IPS-20b (cell line): ENCODE results near the gene CFAP251.

ENCODE experiments used
- H3K27ac ChIP-seq: one replicate; pipeline ENCODE4 v1.5.1; 2013; ENCODE audit warnings: low read length
- H3K27me3 ChIP-seq: 2 replicates; pipeline ENCODE4 v1.6.1; 2013; ENCODE audit warnings: mild to moderate bottlenecking, low read length, inconsistent platforms; ENCODE audit not compliant: insufficient read depth
- H3K36me3 ChIP-seq: 2 replicates; pipeline ENCODE4 v1.6.1; 2013; ENCODE audit warnings: low read depth, mild to moderate bottlenecking, inconsistent platforms, low read length, moderate library complexity; ENCODE audit not compliant: insufficient read depth
- H3K4me1 ChIP-seq: 2 replicates; pipeline ENCODE4 v1.6.1; 2013; ENCODE audit warnings: mild to moderate bottlenecking, control low read depth, inconsistent platforms, low read length, moderate library complexity; ENCODE audit not compliant: insufficient read depth
- H3K4me3 ChIP-seq: 2 replicates; pipeline ENCODE4 v1.5.1; 2013; ENCODE audit warnings: mild to moderate bottlenecking, low read length, inconsistent platforms
- H3K9ac ChIP-seq: 2 replicates; pipeline ENCODE4 v1.6.1; 2013; ENCODE audit warnings: low read depth, mild to moderate bottlenecking, inconsistent platforms, low read length, moderate library complexity
- H3K9me3 ChIP-seq: 2 replicates; pipeline ENCODE4 v1.6.1; 2013; ENCODE audit warnings: mild to moderate bottlenecking, low read depth, low read length, inconsistent platforms; ENCODE audit not compliant: insufficient read depth

Gene CFAP251

DNA sequence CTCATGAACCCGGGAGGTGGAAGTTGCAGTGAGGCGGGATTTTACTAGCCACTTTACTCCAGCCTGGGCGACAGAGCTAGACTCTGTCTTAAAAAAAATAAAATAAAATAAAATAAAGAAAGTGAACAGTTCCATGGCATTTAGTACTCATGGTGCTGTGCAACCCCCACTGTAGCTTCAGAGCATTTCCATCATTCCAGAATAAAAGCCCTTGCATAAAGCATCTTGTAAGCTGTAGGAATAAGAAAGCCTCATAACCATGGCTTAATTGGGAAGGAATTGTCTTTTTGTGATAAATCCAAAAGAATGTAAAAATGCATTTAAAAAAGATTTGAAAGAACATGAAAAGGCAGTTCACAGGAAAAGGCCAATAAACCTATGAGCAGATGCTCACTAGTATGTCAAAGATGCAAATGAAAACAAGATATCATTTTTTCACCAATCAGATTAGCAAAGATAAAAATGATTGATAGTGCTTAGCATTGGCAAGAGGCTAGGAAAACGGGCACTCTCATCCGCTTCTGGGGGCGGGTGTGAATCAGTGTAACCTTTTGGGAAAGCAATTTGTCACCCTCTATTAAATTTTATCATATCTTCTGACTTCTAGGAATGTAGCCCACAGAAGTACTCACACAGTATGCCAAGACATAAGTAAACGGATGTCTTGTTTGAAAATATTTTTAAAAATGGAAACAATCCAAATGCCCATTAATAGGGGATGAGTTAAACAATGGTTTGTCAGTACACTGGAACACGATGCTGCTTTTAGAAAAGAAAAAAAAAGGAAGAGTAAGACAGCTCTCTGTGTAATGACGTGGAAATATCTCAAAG is 46.6 kb downstream of the CFAP251 start:
- H3K9ac ChIP-seq, result no peak overlapping the region
- H3K27me3 ChIP-seq, result no peaks in the 10 kb centered on the region
- no peak overlapping the region for H3K27ac ChIP-seq
- H3K36me3 ChIP-seq, result no peaks in the 10 kb centered on the region
- no peak overlapping the region for H3K4me3 ChIP-seq
- H3K9me3 ChIP-seq, result no peaks in the 10 kb centered on the region
- no peaks in the 10 kb centered on the region for H3K4me1 ChIP-seq

DNA sequence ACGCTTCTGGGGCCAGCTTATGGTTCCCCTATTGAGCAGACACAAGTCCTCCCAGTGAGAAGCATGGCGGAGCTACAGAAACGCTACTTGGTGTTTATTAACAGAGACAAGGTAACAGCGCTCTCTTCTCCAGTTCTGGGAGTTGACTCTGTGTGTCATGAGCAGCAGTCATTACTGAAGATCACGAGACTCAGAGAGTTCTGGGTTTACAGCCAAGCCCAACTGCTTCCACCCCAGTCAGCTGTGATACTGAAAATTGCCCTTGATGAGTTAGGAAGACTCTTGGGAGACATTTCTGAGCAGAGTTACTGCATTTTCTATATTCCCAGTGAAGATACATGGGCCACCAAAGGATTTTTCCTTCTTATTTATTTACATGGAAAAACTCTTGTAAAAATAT is 48.6 kb downstream of the CFAP251 start:
- Histone ChIP-seq H3K9me3 (no peaks in the 10 kb centered on the region), H3K4me1 (no peaks in the 10 kb centered on the region), H3K9ac (no peak overlapping the region), H3K36me3 (no peaks in the 10 kb centered on the region), H3K27ac (no peak overlapping the region), H3K27me3 (no peaks in the 10 kb centered on the region), H3K4me3 (no peak overlapping the region)

- H3K27me3 ChIP-seq, result no peaks in the 10 kb centered on the region
- H3K9me3 ChIP-seq, result no peaks in the 10 kb centered on the region
- no peak overlapping the region for H3K27ac ChIP-seq
- H3K36me3 ChIP-seq, result no peaks in the 10 kb centered on the region
- H3K4me1 ChIP-seq, result no peaks in the 10 kb centered on the region
- no peak overlapping the region for H3K4me3 ChIP-seq
- no peak overlapping the region for H3K9ac ChIP-seq
Observed at GRCh38 chr12:121968876-121969275, 50.5 kb downstream of the CFAP251 start.

DNA sequence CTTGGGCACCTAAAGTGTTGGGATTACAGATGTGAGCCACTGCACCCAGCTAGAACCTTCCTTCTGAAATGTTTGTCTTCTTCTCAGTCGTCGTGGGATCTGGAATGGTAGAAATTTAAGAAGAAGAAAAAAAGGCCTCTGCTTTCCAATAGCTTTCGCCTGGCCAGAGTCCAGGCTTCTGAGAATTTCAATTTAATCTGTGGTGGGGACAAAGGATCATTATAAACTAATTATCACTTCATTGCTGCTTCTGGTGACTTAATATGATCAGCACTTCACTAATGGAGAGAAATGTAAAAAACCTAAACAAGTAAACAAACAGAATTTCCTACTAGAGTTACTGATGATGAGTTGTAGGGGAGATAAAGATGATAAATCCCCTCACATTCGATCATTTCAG is 51.3 kb downstream of the CFAP251 start:
- Histone ChIP-seq H3K4me3 (no peak overlapping the region), H3K36me3 (no peaks in the 10 kb centered on the region), H3K27ac (no peak overlapping the region), H3K9ac (no peak overlapping the region), H3K9me3 (no peaks in the 10 kb centered on the region), H3K27me3 (no peaks in the 10 kb centered on the region), H3K4me1 (no peaks in the 10 kb centered on the region)

DNA sequence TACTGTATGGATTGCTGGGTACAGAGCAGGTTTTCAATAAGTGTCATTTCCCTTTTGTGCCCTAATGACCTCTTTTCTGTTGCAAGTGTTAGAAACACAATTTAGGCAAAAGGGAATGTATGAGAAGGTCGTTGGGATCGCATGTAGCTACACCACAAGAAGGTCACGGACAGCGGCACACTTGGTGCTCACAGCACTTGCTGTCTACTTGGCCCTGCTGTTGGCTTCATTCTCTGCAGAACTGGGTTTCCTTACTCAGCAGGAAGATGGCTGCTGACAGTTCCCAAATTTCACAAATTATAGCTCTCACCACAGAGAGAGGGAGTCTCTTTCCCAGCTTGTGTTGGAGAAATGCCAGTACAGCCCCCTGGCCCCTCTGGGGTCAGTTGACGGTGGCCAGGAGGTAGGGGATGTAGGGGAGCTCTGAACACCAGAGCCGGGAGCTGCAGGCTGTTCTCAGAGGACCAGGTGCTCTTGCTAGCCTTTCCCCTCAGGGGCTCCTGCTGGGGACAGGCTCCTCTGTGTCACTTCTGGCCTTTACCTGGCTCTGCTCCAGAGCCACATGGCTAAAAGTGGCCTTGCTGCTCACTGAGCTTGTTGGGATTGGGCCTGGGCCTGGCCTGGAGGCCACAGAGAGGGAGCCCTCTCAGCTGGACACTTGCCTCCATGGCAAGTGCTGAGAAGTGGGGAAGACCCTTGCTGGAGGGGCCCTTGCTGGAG is 52.3 kb downstream of the CFAP251 start:
- H3K4me1 ChIP-seq, result peaks cover 4% of the 10 kb centered on the region; the same call in 1 of the 2 replicates
- H3K27ac ChIP-seq, result no peak overlapping the region
- H3K9me3 ChIP-seq, result no peaks in the 10 kb centered on the region
- no peaks in the 10 kb centered on the region for H3K36me3 ChIP-seq
- no peak overlapping the region for H3K9ac ChIP-seq
- H3K27me3 ChIP-seq, result no peaks in the 10 kb centered on the region
- no peak overlapping the region for H3K4me3 ChIP-seq

DNA sequence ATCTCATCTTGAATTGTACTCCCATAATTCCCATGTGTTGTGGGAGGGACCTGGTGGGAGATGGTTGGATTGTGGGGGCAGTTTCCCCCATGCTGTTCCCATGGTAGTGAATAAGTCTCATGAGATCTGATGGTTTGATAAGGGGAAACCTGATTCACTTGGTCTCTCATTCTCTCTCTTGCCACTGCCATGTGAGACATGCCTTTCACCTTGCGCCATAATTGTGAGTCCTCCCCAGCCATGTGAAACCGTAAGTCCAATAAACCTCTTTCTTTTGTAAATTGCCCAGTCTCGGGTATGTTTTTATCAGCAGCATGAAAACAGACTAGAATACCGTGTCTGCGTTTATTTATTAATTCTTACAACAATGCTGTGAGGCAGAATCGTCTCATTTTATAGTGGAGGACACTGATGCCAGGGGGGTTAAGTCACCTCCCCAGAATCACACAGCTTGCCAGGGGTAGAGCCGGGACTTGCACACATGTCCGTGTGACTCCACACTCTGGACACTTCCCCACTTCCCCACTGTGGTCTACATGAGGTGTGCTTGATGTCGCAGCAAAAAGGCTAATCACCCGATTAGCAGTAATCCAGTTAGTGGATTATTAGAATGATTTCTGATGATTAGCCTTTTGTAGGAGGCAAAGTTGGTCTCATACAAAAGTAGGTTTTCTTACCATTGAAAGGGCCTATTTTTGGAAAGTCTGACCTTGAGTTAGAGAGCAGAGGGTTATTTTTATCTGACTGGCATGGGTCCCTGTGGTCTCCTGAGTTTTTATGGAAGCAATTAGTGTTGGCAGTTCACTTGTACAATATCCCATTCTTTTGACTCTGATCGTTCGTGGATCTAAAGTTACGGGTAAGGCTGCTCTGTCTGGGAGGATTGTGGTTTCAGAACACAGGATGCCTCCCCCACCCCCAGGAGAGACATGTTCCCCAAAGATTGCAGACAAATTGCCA is 55.9 kb downstream of the CFAP251 start:
- Histone ChIP-seq H3K9me3 (no peaks in the 10 kb centered on the region), H3K36me3 (no peaks in the 10 kb centered on the region), H3K9ac (no peak overlapping the region), H3K27me3 (no peaks in the 10 kb centered on the region), H3K27ac (no peak overlapping the region), H3K4me3 (no peak overlapping the region), H3K4me1 (peaks cover 4% of the 10 kb centered on the region; the same call in 1 of the 2 replicates)

DNA sequence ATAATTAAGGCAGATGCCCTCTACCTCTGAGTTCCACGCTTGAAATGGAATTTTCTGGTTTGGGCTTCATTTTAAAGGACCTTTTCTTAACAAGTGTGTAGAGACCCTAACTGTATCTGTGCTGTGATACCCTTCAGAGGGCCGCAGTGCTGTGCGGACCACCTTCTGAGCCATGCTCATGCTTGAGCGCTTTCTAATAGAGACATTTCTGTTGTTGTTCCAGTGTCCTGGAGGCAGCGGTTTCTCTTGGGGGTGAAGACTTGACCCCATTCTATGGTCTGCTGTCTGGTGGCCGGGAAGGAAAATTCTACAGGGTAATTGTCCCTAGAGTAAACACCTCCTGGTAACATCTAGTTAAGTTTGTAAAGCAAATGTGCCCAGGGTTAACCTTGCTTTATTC is 56.6 kb downstream of the CFAP251 start:
- no peak overlapping the region for H3K9ac ChIP-seq

DNA sequence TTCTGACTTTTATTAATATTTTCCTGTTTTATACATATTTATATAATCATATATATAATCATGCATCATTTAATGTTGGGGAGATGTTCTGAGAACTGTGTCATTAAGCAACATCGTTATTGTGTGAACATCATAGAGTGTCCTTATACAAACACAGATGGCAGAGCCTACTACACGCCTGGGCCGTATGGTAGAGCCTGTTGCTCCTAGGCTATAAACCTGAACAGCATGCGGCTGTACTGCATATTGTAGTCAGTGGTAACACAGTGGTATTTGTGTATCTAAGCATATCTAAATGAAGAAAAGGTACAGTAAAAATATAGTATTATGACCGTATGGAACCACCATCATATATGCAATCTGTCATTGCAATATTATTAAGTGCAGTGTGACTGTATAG is 58.6 kb downstream of the CFAP251 start:
- no peak overlapping the region for H3K9ac ChIP-seq
- H3K9me3 ChIP-seq, result no peaks in the 10 kb centered on the region
- peaks cover 4% of the 10 kb centered on the region; the same call in 1 of the 2 replicates for H3K4me1 ChIP-seq

More for the DNA sequence above, 56.6 kb downstream of the CFAP251 start:
- no peak overlapping the region for H3K27ac ChIP-seq
- no peaks in the 10 kb centered on the region for H3K36me3 ChIP-seq
- peaks cover 4% of the 10 kb centered on the region; the same call in 1 of the 2 replicates for H3K4me1 ChIP-seq
- H3K4me3 ChIP-seq, result no peak overlapping the region
- H3K9me3 ChIP-seq, result no peaks in the 10 kb centered on the region
- no peaks in the 10 kb centered on the region for H3K27me3 ChIP-seq

DNA sequence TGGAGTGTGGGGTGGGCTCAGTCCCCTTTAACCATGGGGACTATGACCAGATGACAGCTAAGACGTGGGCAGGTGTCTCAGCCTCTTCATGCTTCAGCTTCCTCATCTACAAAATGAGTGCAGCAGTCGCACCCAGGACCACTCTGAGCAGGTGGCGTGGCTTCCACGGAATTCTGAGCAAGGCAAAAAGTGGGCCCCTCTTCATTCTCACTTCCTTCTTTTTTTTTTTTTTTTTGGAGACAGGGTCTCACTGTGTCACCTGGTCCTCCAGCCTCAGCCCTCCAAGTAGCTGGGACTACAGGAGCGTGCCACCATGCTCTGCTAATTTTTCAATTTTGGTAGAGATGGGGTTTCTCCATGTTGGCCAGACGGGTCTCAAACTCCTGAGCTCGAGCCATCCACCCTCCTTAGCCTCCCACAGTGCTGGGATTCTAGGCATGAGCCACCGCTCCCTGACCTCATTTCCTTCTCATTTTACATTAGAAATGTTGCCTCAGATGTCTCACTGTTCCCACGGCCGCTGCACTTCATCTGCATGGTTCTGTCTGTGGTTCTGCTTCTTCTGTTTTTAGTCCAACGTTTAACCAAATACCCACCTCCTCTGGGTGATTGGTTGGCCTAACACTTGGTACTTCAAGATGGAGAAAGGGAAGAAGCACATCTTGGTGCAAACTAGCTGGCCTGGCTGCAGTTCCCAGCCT is 61.9 kb downstream of the CFAP251 start:
- no peak overlapping the region for H3K4me3 ChIP-seq
- H3K27me3 ChIP-seq, result no peaks in the 10 kb centered on the region
- H3K9ac ChIP-seq, result no peak overlapping the region
- H3K9me3 ChIP-seq, result no peaks in the 10 kb centered on the region
- H3K27ac ChIP-seq, result no peak overlapping the region
- no peaks in the 10 kb centered on the region for H3K36me3 ChIP-seq
- peaks cover under 1% of the 10 kb centered on the region; the same call in 1 of the 2 replicates for H3K4me1 ChIP-seq

More for the DNA sequence above, 58.6 kb downstream of the CFAP251 start:
- no peaks in the 10 kb centered on the region for H3K36me3 ChIP-seq
- no peak overlapping the region for H3K4me3 ChIP-seq
- no peaks in the 10 kb centered on the region for H3K27me3 ChIP-seq
- no peak overlapping the region for H3K27ac ChIP-seq

DNA sequence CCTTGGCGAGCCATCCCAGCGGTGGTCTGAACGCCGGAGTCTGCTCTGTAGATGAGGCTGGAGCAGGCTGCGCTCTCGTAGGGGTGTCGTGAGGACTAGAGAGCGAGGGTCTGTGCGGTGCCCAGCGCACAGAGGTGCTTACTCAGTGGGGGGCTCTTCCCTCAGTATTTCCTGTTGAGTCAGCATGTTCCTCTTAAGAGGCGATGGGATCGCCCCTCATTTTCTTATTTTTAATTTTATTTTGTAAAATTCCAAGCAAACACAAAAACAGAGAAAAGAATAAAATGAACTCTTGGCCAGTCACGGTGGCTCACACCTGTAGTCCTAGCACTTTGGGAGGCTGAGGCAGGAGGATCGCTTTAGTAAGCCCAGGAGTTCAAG is 62.5 kb downstream of the CFAP251 start:
- Histone ChIP-seq H3K27me3 (no peaks in the 10 kb centered on the region), H3K27ac (no peak overlapping the region), H3K4me3 (no peak overlapping the region), H3K4me1 (no peaks in the 10 kb centered on the region), H3K9ac (no peak overlapping the region), H3K9me3 (no peaks in the 10 kb centered on the region), H3K36me3 (no peaks in the 10 kb centered on the region)

- Histone ChIP-seq H3K27me3 (no peaks in the 10 kb centered on the region), H3K4me3 (no peak overlapping the region), H3K27ac (no peak overlapping the region), H3K9ac (no peak overlapping the region), H3K9me3 (no peaks in the 10 kb centered on the region), H3K36me3 (no peaks in the 10 kb centered on the region), H3K4me1 (no peaks in the 10 kb centered on the region)
Observed at GRCh38 chr12:121981456-121981855, 63.1 kb downstream of the CFAP251 start.
